Stimulated activated CD8-positive, alpha-beta memory T cell treated with anti-CD3 and anti-CD28 coated beads, Interleukin-12 subunit alpha, Interleukin-12 subunit beta, amount 100 ng/mL, for 24 hours (primary cell): ENCODE results near the gene FTHL17.

ENCODE experiments used
- DNase-seq: peaks from one replicate; pipeline ENCODE4 v3.0.0-alpha.2; 2020; ENCODE audit errors: extremely low read depth

Gene FTHL17

GRCh38 chrX:31071725-31072124 is at the start of gene FTHL17:
Gene FTHL17 (minus strand): TSS chrX:31072041. CDS start chrX:31071953, 88 bp downstream.
- no peak for DNase-seq

DNA sequence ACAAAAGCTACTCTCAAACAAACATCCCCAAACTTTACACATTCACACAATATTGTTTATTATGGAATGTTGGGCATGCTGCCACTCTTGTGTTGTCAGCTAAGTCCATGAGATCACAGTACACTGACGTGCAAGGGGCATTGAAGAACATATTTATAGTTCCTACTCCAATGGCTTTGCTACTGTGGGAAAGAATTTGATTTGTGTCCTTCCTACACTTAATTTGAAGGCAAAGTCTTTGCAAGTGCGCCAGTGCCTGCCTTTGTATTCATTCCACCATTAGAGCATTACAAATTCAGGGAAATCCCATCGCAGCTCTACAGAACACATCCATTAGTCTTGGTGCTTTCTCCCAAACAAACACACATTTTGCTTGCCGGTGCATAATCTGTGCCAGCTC is 45.4 kb upstream of the FTHL17 start:
- DNase-seq: no peak

- DNase-seq: no peak
Measured at GRCh38 chrX:31115398-31115797, 43.6 kb upstream of the FTHL17 start.

DNA sequence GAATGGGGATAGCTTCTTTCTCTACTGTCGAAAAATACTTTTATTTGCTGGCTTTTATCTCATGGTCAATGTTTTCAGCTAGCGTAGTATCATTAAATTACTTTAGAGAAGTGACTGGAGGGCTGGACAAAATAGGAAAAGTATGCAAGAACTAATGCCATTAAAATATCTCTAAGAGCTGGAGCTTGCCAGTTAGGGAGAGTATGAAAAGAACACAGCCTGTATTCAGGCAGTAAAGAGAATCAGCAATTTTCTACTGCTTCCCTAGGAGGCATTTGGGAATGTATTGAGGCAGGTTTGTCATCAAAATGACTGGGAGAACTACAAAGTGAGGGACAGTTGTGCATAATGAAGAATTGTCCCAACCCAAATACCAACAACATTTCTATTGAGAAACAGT is 43.0 kb upstream of the FTHL17 start:
- no peak for DNase-seq

DNA sequence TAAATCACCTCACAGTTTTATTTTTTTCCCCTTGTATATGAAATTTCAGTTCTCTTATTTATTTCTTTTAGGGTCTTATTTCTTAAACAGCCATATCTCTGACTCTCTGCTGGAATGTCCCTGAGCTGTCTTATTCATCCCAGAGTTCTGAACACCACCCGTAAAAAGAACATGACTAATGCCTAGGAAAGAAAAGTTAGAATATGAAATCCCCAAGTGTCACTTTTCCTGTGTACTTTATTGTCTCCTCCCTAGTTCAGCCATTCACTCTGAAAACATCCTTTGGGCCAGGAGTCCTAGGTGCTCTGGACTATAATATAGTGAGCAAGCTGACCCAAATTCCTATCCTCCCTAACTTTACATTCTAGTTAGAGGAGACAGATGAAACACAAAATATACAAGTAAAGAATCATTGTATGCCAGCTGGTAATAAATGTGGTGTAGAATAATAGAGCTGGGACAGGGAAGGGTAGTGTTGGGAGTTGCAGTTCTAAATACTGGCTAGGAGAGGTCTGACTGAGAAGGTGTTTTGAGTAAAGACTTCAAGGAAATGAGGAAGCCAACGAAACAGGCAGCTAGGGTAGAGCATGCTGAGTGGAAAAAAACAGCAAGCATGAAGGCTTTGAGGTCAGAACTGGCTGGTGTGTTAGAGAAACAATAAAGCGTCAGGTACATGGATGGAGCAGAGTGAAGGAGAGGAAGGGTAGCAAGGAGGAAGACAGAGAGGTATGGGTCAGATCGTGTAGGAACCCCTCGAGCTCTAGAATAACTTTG is 40.6 kb upstream of the FTHL17 start:
- DNase-seq: no peak

DNA sequence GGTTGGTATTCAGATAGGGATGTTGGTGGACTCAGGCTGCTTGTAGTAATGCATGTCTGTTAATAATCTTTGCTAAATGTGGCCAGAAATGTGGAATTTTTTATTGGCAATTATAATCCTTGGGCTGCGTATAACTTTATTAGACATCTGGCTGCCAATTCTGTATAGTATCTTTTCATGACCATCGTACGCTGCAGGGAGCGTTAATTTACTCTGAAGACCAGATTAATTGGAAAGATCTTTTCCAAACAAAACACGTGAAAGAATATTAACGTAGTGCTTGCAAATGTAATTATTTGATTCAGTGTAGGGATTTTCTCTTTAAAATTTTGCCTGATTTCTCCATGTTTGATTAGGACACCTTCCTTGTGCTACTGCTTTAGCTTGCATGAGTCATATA is 38.8 kb upstream of the FTHL17 start:
- no peak for DNase-seq

GRCh38 chrX:31099536-31100090 is 27.8 kb upstream of the FTHL17 start:
- no peak for DNase-seq

- DNase-seq: no peak
Measured at GRCh38 chrX:31098079-31098478, 26.2 kb upstream of the FTHL17 start.

DNA sequence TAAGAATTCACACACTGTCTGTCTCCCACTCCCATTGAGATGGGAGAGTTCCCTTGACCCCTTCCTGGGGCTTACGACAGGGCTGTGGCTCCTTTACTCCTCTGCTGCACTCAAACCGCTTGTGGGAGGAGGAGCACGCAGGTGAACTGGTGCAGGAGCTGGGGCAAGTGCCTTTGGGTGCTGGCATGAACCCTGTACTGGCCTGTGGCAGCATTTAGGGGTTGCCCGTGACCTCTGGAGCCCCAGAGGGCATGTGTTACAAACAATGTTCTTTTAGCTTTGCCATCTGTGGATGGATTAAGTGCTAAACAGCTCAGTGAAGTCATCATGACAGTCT is 21.8 kb upstream of the FTHL17 start:
- DNase-seq: no peak

DNA sequence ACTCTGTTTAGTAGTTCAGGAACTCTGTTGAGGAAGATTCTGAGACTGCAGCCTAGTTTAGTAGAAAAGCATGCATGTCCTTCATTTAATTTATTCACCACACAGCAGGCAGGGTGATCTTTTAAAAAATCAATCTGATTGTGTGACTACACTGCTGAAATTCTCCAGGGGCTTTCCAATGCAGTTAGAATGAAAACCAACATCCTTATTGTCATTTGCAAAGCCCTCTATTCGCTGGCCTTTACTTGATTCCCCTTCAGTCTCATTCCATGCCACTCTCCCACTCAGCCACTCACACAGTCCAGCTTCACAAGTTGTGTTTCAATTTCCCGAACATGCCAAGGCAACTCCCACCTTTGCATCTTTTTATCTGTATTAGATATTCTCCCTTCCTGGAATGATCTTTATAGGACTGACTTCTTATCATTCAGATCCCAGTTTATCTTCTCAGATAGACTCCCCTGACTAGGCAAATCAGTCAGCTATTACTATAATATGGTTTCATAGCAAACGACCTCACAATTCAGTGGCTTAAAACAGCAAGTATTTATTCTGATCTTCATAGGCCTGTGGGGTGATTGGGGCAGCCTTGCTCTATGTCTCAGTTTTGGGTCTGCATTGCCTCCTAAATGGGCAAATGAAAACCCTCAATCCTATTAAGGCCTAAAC is 21.3 kb upstream of the FTHL17 start:
- DNase-seq: no peak

DNA sequence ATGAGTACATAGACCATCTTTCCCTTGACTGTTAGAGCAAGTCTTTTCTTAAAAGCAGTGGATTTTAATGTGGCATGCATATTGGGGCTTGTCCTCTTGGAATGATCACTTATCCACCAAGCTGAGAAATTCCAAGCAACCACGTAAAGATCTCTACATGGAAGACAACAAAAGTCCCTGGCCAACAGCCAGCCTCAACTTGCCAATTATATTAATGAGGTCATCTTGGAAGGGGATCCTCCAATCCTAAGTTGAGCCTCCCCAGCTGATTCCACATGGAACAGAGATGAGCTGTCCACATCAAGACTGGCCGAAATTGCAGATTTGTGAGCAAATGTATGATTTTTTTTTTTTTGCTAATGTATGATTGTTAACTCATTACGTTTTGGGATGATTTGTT is 20.6 kb upstream of the FTHL17 start:
- no peak for DNase-seq

- DNase-seq: no peak
Measured at GRCh38 chrX:31091819-31092218, 20.0 kb upstream of the FTHL17 start.

DNA sequence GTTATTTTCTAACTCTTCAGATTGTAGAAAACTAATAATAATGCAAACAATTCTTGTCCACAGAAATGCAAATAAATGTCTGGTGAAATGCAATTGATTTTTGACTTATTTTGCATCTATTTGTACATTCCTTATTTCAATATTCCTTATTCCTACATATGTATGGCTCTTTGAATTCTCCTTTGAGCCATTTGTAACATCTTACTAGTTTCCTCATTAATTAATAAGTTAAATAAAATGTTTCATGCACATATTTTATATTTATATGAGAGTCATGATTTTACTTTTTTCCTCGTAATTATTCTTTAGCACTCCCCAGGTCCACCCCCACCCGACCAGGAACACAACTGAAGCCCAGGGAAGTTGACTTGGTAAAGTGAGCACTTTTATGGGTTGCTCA is 2.7 kb upstream of the FTHL17 start:
- no peak for DNase-seq

GRCh38 chrX:31071262-31071661 is 579 bp downstream of the FTHL17 start:
- DNase-seq: no peak

- DNase-seq: no peak
Measured at GRCh38 chrX:31070057-31070468, 1.8 kb downstream of the FTHL17 start.

DNA sequence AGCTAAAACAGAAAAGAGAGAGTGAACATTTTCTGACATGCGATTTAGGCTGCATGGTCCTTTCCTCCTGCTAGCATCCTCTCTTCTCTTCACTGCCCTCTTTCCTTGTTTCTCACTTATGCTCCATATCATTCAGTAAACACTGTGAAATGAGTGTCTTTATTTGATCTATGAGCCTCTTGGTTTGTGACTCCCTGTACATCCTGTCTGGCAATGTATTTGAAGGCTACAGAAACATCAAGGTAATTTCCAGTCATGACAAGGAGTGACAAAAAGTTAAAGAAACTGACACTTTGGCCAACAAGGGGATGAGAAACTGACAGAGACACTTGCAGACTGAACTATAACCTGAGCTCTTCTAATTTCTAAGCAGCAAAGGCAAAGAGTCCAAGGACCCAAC is 8.7 kb downstream of the FTHL17 start:
- no peak for DNase-seq

GRCh38 chrX:31061091-31061490 is 10.8 kb downstream of the FTHL17 start:
- DNase-seq: no peak

GRCh38 chrX:31060016-31060415 is 11.8 kb downstream of the FTHL17 start:
- DNase-seq: no peak

- DNase-seq: no peak
Measured at GRCh38 chrX:31058284-31058683, 13.6 kb downstream of the FTHL17 start.

DNA sequence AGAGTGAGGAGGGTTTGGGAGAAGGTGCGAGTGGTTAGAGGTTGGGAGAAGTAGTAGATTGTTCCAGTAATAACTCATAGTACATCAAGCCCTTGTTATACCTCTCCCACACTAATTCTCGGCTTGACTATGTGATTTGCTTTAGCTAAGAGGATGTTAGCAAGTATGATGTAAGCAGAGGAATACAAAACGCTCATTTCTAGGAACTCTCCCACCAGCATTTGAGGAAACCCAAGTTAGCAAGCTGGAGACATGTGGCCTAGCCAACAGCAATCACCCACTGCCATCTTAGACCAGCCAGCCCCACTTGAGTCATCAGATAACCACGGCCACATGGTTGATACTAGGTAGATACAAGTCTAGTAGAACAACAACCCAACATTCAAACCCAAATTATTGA is 14.2 kb downstream of the FTHL17 start:
- no peak for DNase-seq

GRCh38 chrX:31057291-31057690 is 14.6 kb downstream of the FTHL17 start:
- DNase-seq: no peak

GRCh38 chrX:31053621-31054020 is 18.2 kb downstream of the FTHL17 start:
- no peak for DNase-seq

DNA sequence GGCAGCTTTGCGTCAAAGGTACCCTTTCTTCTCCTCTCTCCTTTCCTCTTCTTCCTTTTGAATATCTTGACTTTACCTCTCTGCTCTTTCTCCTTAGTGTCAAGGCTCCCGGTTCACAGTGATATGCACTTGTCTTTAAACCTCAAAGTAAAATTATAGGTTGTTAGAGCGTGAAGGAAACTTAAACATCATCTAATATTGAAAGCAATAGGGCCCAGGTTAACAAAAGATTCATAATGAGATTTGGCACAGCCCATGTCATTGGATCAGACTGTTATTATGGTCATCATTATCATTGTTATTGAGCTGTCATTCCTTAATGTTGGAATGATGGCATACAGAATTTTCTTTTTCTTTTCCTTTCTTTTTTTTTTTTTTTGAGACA is 32.5 kb downstream of the FTHL17 start:
- no peak for DNase-seq
